ENCODE measurements around the gene FLNB. TPM values are rescaled to one million over a fixed set of nuclear protein-coding genes. Genes with fewer than 3 reads are reported as not detected.
A peak's percentile ranks its signal among the peaks of the same experiment; 100 is the strongest.
"Not testable (repeated sequence)": the region's sequence is repeated elsewhere in the genome, so short reads cannot be mapped to it uniquely, and the experiment has no call there.

FLNB gene
- total and polyA plus RNA-seq, 2 donors = 90.5 to 111 TPM

GRCh38 chr3:58052373-58053273 is 44.4 kb downstream of the FLNB start:
- DNase-seq (ENCODE audit: low read depth in 6 of 9, low spot score in 9 of 9) = no peak
- Histone ChIP-seq H3K4me1 (ENCODE audit: control insufficient read depth in 2 of 2, insufficient read depth in 2 of 2, low read length in 2 of 2) (peaks cover 0 to 23% of the 10 kb centered on the region in 2 donors), H3K27ac (ENCODE audit: low read depth in 1 of 2, low read length in 1 of 2) (peak overlapping the region in 1 of 2 donors; percentile 3), H3K9me3 (ENCODE audit: control insufficient read depth in 2 of 2, insufficient read depth in 1 of 2, low read length in 1 of 2) (no peaks in the 10 kb centered on the region), H3K27me3 (ENCODE audit: control insufficient read depth in 2 of 2, insufficient read depth in 1 of 2, low read length in 1 of 2) (no peaks in the 10 kb centered on the region), H3K36me3 (ENCODE audit: control insufficient read depth in 2 of 2, insufficient read depth in 2 of 2, low read length in 1 of 2) (peaks cover 0 to 8% of the 10 kb centered on the region in 2 donors), H3K4me3 (ENCODE audit: low read length in 2 of 2) (no peak overlapping the region)
- 71% methylated on average over 8 of the region's 8 CpGs for WGBS

DNA sequence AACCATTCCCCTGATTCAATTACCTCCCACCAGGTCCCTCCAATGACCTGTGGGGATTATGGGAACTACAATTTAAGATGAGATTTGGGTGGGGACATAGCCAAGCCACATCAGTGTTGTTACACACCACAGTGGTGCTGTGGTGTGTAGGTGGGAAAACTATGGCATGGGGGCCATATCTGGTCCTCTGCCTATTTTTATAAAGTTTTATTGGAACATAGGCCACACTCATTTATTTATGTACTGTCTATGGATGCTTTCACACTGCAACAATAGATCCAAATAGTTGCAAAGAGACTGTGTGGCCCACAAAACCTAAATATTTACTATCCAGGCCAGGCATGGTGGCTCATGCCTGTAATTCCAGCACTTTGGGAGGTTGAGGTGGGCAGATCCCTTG is 46.4 kb downstream of the FLNB start:
- peaks cover 7 to 8% of the 10 kb centered on the region in 2 donors for H3K36me3 ChIP-seq (ENCODE audit: control insufficient read depth in 2 of 2, insufficient read depth in 2 of 2, low read length in 1 of 2)
- H3K27ac ChIP-seq (ENCODE audit: low read depth in 1 of 2, low read length in 1 of 2) = no peak overlapping the region
- H3K9me3 ChIP-seq (ENCODE audit: control insufficient read depth in 2 of 2, insufficient read depth in 1 of 2, low read length in 1 of 2) = no peaks in the 10 kb centered on the region
- no peak for DNase-seq (ENCODE audit: low read depth in 6 of 9, low spot score in 9 of 9)
- peaks cover 2 to 22% of the 10 kb centered on the region in 2 donors for H3K4me1 ChIP-seq (ENCODE audit: control insufficient read depth in 2 of 2, insufficient read depth in 2 of 2, low read length in 2 of 2)
- no peak overlapping the region for H3K4me3 ChIP-seq (ENCODE audit: low read length in 2 of 2)
- H3K27me3 ChIP-seq (ENCODE audit: control insufficient read depth in 2 of 2, insufficient read depth in 1 of 2, low read length in 1 of 2) = no peaks in the 10 kb centered on the region

GRCh38 chr3:58055314-58055713 is 47.1 kb downstream of the FLNB start:
- Histone ChIP-seq H3K27me3 (ENCODE audit: control insufficient read depth in 2 of 2, insufficient read depth in 1 of 2, low read length in 1 of 2) (no peaks in the 10 kb centered on the region), H3K4me3 (ENCODE audit: low read length in 2 of 2) (no peak overlapping the region), H3K27ac (ENCODE audit: low read depth in 1 of 2, low read length in 1 of 2) (no peak overlapping the region), H3K9me3 (ENCODE audit: control insufficient read depth in 2 of 2, insufficient read depth in 1 of 2, low read length in 1 of 2) (no peaks in the 10 kb centered on the region), H3K36me3 (ENCODE audit: control insufficient read depth in 2 of 2, insufficient read depth in 2 of 2, low read length in 1 of 2) (peaks cover 7 to 8% of the 10 kb centered on the region in 2 donors), H3K4me1 (ENCODE audit: control insufficient read depth in 2 of 2, insufficient read depth in 2 of 2, low read length in 2 of 2) (peaks cover 5 to 20% of the 10 kb centered on the region in 2 donors)
- no peak for DNase-seq (ENCODE audit: low read depth in 6 of 9, low spot score in 9 of 9)
- WGBS = over 99% methylated on average over 4 of the region's 4 CpGs

- H3K27me3 ChIP-seq (ENCODE audit: control insufficient read depth in 2 of 2, insufficient read depth in 1 of 2, low read length in 1 of 2); H3K9me3 ChIP-seq (ENCODE audit: control insufficient read depth in 2 of 2, insufficient read depth in 1 of 2, low read length in 1 of 2); DNase-seq (ENCODE audit: low read depth in 6 of 9, low spot score in 9 of 9); H3K27ac ChIP-seq (ENCODE audit: low read depth in 1 of 2, low read length in 1 of 2); H3K4me3 ChIP-seq (ENCODE audit: low read length in 2 of 2): not testable (repeated sequence)
- Histone ChIP-seq H3K36me3 (ENCODE audit: control insufficient read depth in 2 of 2, insufficient read depth in 2 of 2, low read length in 1 of 2) (peaks cover 10 to 11% of the 10 kb centered on the region in 2 donors), H3K4me1 (ENCODE audit: control insufficient read depth in 2 of 2, insufficient read depth in 2 of 2, low read length in 2 of 2) (peaks cover 5 to 15% of the 10 kb centered on the region in 2 donors)
- WGBS = 98% methylated on average over 5 of the region's 5 CpGs
Measured at GRCh38 chr3:58055891-58056290, 47.7 kb downstream of the FLNB start.

- Histone ChIP-seq H3K36me3 (ENCODE audit: control insufficient read depth in 2 of 2, insufficient read depth in 2 of 2, low read length in 1 of 2) (peaks cover 13 to 14% of the 10 kb centered on the region in 2 donors), H3K27me3 (ENCODE audit: control insufficient read depth in 2 of 2, insufficient read depth in 1 of 2, low read length in 1 of 2) (no peaks in the 10 kb centered on the region), H3K27ac (ENCODE audit: low read depth in 1 of 2, low read length in 1 of 2) (no peak overlapping the region), H3K9me3 (ENCODE audit: control insufficient read depth in 2 of 2, insufficient read depth in 1 of 2, low read length in 1 of 2) (no peaks in the 10 kb centered on the region), H3K4me1 (ENCODE audit: control insufficient read depth in 2 of 2, insufficient read depth in 2 of 2, low read length in 2 of 2) (peaks cover 14 to 22% of the 10 kb centered on the region in 2 donors), H3K4me3 (ENCODE audit: low read length in 2 of 2) (no peak overlapping the region)
- DNase-seq (ENCODE audit: low read depth in 6 of 9, low spot score in 9 of 9) = no peak
- WGBS = 93% methylated on average over 8 of the region's 8 CpGs
Measured at GRCh38 chr3:58058361-58059263, 50.4 kb downstream of the FLNB start.

- Histone ChIP-seq H3K36me3 (ENCODE audit: control insufficient read depth in 2 of 2, insufficient read depth in 2 of 2, low read length in 1 of 2) (peaks cover 13 to 14% of the 10 kb centered on the region in 2 donors), H3K4me3 (ENCODE audit: low read length in 2 of 2) (no peak overlapping the region), H3K4me1 (ENCODE audit: control insufficient read depth in 2 of 2, insufficient read depth in 2 of 2, low read length in 2 of 2) (peaks cover 14 to 23% of the 10 kb centered on the region in 2 donors), H3K9me3 (ENCODE audit: control insufficient read depth in 2 of 2, insufficient read depth in 1 of 2, low read length in 1 of 2) (no peaks in the 10 kb centered on the region), H3K27ac (ENCODE audit: low read depth in 1 of 2, low read length in 1 of 2) (peak overlapping the region in 1 of 2 donors; percentile 17), H3K27me3 (ENCODE audit: control insufficient read depth in 2 of 2, insufficient read depth in 1 of 2, low read length in 1 of 2) (no peaks in the 10 kb centered on the region)
- DNase-seq (ENCODE audit: low read depth in 6 of 9, low spot score in 9 of 9) = no peak
- WGBS = 92% methylated on average over 15 of the region's 15 CpGs
Measured at GRCh38 chr3:58059349-58060321, 51.4 kb downstream of the FLNB start.

- H3K4me1 ChIP-seq (ENCODE audit: control insufficient read depth in 2 of 2, insufficient read depth in 2 of 2, low read length in 2 of 2) = peaks cover 14 to 26% of the 10 kb centered on the region in 2 donors
- no peak overlapping the region for H3K27ac ChIP-seq (ENCODE audit: low read depth in 1 of 2, low read length in 1 of 2)
- WGBS = 96% methylated on average over 5 of the region's 5 CpGs
Measured at GRCh38 chr3:58062472-58062871, 54.2 kb downstream of the FLNB start.

GRCh38 chr3:58063022-58063815 is 55.0 kb downstream of the FLNB start:
- no peaks in the 10 kb centered on the region for H3K27me3 ChIP-seq (ENCODE audit: control insufficient read depth in 2 of 2, insufficient read depth in 1 of 2, low read length in 1 of 2)
- peaks cover 14 to 26% of the 10 kb centered on the region in 2 donors for H3K4me1 ChIP-seq (ENCODE audit: control insufficient read depth in 2 of 2, insufficient read depth in 2 of 2, low read length in 2 of 2)
- WGBS = 87% methylated on average over 12 of the region's 12 CpGs
- no peak for DNase-seq (ENCODE audit: low read depth in 6 of 9, low spot score in 9 of 9)
- peak overlapping the region in 1 of 2 donors; percentile 21 for H3K27ac ChIP-seq (ENCODE audit: low read depth in 1 of 2, low read length in 1 of 2)
- H3K36me3 ChIP-seq (ENCODE audit: control insufficient read depth in 2 of 2, insufficient read depth in 2 of 2, low read length in 1 of 2) = peaks cover 6 to 12% of the 10 kb centered on the region in 2 donors
- H3K9me3 ChIP-seq (ENCODE audit: control insufficient read depth in 2 of 2, insufficient read depth in 1 of 2, low read length in 1 of 2) = no peaks in the 10 kb centered on the region
- H3K4me3 ChIP-seq (ENCODE audit: low read length in 2 of 2) = no peak overlapping the region

More at GRCh38 chr3:58062472-58062871, 54.2 kb downstream of the FLNB start:
- Histone ChIP-seq H3K36me3 (ENCODE audit: control insufficient read depth in 2 of 2, insufficient read depth in 2 of 2, low read length in 1 of 2) (peaks cover 9 to 14% of the 10 kb centered on the region in 2 donors), H3K27me3 (ENCODE audit: control insufficient read depth in 2 of 2, insufficient read depth in 1 of 2, low read length in 1 of 2) (no peaks in the 10 kb centered on the region), H3K9me3 (ENCODE audit: control insufficient read depth in 2 of 2, insufficient read depth in 1 of 2, low read length in 1 of 2) (no peaks in the 10 kb centered on the region), H3K4me3 (ENCODE audit: low read length in 2 of 2) (no peak overlapping the region)
- no peak for DNase-seq (ENCODE audit: low read depth in 6 of 9, low spot score in 9 of 9)
